Epithelial cell of esophagus (primary cell): ENCODE results near the gene USP4.

Experiments
- DNase-seq: peaks from one replicate; pipeline ENCODE4 v3.0.0; 2010; ENCODE audit warnings: low read depth
- H3K4me3 ChIP-seq: 2 replicates; pipeline ENCODE4 v1.5.1; 2011; ENCODE audit warnings: mild to moderate bottlenecking, low read length, control low read depth
- CTCF ChIP-seq: IDR thresholded peaks from 2 replicates; pipeline ENCODE4 v1.5.1; 2011; ENCODE audit warnings: low read depth, mild to moderate bottlenecking, low read length, control low read depth, inconsistent platforms; ENCODE audit not compliant: insufficient read depth; ENCODE audit errors: missing control alignments

Gene USP4

GRCh38 chr3:49378249-49378895, 38.5 kb upstream of the USP4 start:
- TF ChIP-seq CTCF, result no peak
- no peak overlapping the region for H3K4me3 ChIP-seq
- peak; percentile 52 for DNase-seq

GRCh38 chr3:49377483-49377882, 37.6 kb upstream of the USP4 start:
- no peak for TF ChIP-seq CTCF
- no peak overlapping the region for H3K4me3 ChIP-seq
- peak; percentile 51 for DNase-seq

- H3K4me3 ChIP-seq, result no peak overlapping the region
- TF ChIP-seq CTCF, result no peak
- no peak for DNase-seq
Observed at GRCh38 chr3:49371946-49372345, 32.1 kb upstream of the USP4 start.

GRCh38 chr3:49370585-49371290, 30.9 kb upstream of the USP4 start:
- no peak overlapping the region for H3K4me3 ChIP-seq
- DNase-seq, result no peak
- no peak for TF ChIP-seq CTCF

- DNase-seq, result no peak
- H3K4me3 ChIP-seq, result no peak overlapping the region
- no peak for TF ChIP-seq CTCF
Observed at GRCh38 chr3:49362561-49362960, 22.7 kb upstream of the USP4 start.

- peak; percentile 47 for DNase-seq
- TF ChIP-seq CTCF, result no peak
- H3K4me3 ChIP-seq, result no peak overlapping the region
Observed at GRCh38 chr3:49359623-49360022, 19.8 kb upstream of the USP4 start.

GRCh38 chr3:49358884-49359225, 19.0 kb upstream of the USP4 start:
- DNase-seq, result peak; percentile 23
- TF ChIP-seq CTCF, result no peak
- peak overlapping the region; percentile 64 for H3K4me3 ChIP-seq
